HEK293 (cell line): ENCODE data around the gene CASP10.

Experiments used
- CTCF ChIA-PET: fragments of 350-600 bp; formaldehyde crosslinking; extraction: SDS; loops from one replicate; lab custom pipeline; 2021; ENCODE audit warnings: antibody characterized with exemption; lab: Yijun Ruan, JAX
- POLR2A ChIA-PET: fragments of 300-600 bp; formaldehyde crosslinking; extraction: SDS; loops from one replicate; lab custom pipeline; 2020; ENCODE audit warnings: antibody characterized with exemption, inconsistent platforms; lab: Yijun Ruan, JAX
- H3K27ac ChIP-seq: fragments of 200-500 bp; sonication (Bioruptor generic); 2 replicates; pipeline ENCODE4 v1.5.1; 2014; ENCODE audit warnings: low read depth, low read length, control low read depth, inconsistent platforms; ENCODE audit errors: extremely low read depth
- H3K36me3 ChIP-seq, 2 experiments: fragments of 200-500 bp in 1 of 2; sonication (Bioruptor generic) in 1 of 2; 1 replicate in 1 of 2; 2 replicates in 1 of 2; pipeline ENCODE4 v1.5.1; 2014 to 2017; ENCODE audit warnings: inconsistent platforms in 2 of 2, low read length in 2 of 2; ENCODE audit not compliant: control insufficient read depth in 2 of 2, insufficient read depth in 1 of 2
- H3K4me1 ChIP-seq: fragments of 200-500 bp; sonication (Bioruptor generic); 2 replicates; pipeline ENCODE4 v1.5.1; 2014; ENCODE audit warnings: mild to moderate bottlenecking, low read length, inconsistent platforms; ENCODE audit not compliant: control insufficient read depth, insufficient read depth
- H3K4me3 ChIP-seq: 2 replicates; pipeline ENCODE4 v1.5.1; 2011; ENCODE audit warnings: low read depth, mild to moderate bottlenecking, control low read depth, low read length, moderate library complexity
- H3K9me3 ChIP-seq: fragments of 200-500 bp; sonication (Bioruptor generic); 2 replicates; pipeline ENCODE4 v1.5.1; 2014; ENCODE audit warnings: low read depth, low read length, inconsistent platforms; ENCODE audit not compliant: control insufficient read depth, insufficient read depth
- BCL11A ChIP-seq: fragments of 450-650 bp; formaldehyde crosslinking; IDR thresholded peaks from 2 replicates; pipeline ENCODE4 v1.5.1; 2016; ENCODE audit warnings: low read depth, missing biosample characterization, missing genetic modification characterization
- BCL6B ChIP-seq: fragments of 450-650 bp; formaldehyde crosslinking; IDR thresholded peaks from 2 replicates; pipeline ENCODE4 v1.5.1; 2017; ENCODE audit warnings: missing biosample characterization, missing genetic modification characterization
- HIC1 ChIP-seq: fragments of 450-650 bp; formaldehyde crosslinking; IDR thresholded peaks from 2 replicates; pipeline ENCODE4 v1.5.1; 2016; ENCODE audit warnings: missing biosample characterization, missing genetic modification characterization
- KLF9 ChIP-seq: fragments of 450-650 bp; formaldehyde crosslinking; IDR thresholded peaks from 2 replicates; pipeline ENCODE4 v1.5.1; 2016; ENCODE audit warnings: missing biosample characterization, missing genetic modification characterization, low read depth
- SCRT2 ChIP-seq: fragments of 450-650 bp; formaldehyde crosslinking; IDR thresholded peaks from 2 replicates; pipeline ENCODE4 v1.5.1; 2016; ENCODE audit warnings: missing biosample characterization, missing genetic modification characterization
- SETDB1 ChIP-seq: IDR thresholded peaks from one replicate; pipeline ENCODE4 v1.6.1; 2017; ENCODE audit warnings: mild to moderate bottlenecking, low read length, moderate library complexity, mixed read lengths; ENCODE audit not compliant: insufficient read length
- ZBTB11 ChIP-seq: fragments of 450-650 bp; formaldehyde crosslinking; conservative IDR thresholded peaks from 2 replicates; pipeline ENCODE4 v1.5.1; 2016; ENCODE audit warnings: low read depth, missing biosample characterization, missing genetic modification characterization
- ZEB2 ChIP-seq: fragments of 450-650 bp; formaldehyde crosslinking; IDR thresholded peaks from 2 replicates; pipeline ENCODE4 v1.5.1; 2016; ENCODE audit warnings: missing biosample characterization, missing genetic modification characterization
- ZNF112 ChIP-seq: fragments of 450-650 bp; formaldehyde crosslinking; IDR thresholded peaks from 2 replicates; pipeline ENCODE4 v1.5.0; 2017; ENCODE audit warnings: missing biosample characterization, missing genetic modification characterization
- ZNF266 ChIP-seq: fragments of 450-650 bp; formaldehyde crosslinking; IDR thresholded peaks from 2 replicates; pipeline ENCODE4 v1.5.1; 2016; ENCODE audit warnings: missing biosample characterization, missing genetic modification characterization, low read depth
- ZNF280D ChIP-seq: fragments of 450-650 bp; formaldehyde crosslinking; IDR thresholded peaks from 2 replicates; pipeline ENCODE4 v1.5.1; 2016; ENCODE audit warnings: missing biosample characterization, missing genetic modification characterization
- ZNF350 ChIP-seq: fragments of 450-650 bp; formaldehyde crosslinking; IDR thresholded peaks from 2 replicates; pipeline ENCODE4 v1.5.0; 2017; ENCODE audit warnings: missing biosample characterization, mild to moderate bottlenecking, missing genetic modification characterization
- ZNF626 ChIP-seq: fragments of 450-650 bp; sonication (Bioruptor Pico); formaldehyde crosslinking; IDR thresholded peaks from 2 replicates; pipeline ENCODE4 v1.5.1; 2018; ENCODE audit warnings: missing biosample characterization, missing genetic modification characterization, inconsistent platforms
- ZNF654 ChIP-seq: fragments of 450-650 bp; formaldehyde crosslinking; IDR thresholded peaks from 2 replicates; pipeline ENCODE4 v1.5.1; 2016; ENCODE audit warnings: low read depth, missing biosample characterization, missing genetic modification characterization

Gene CASP10

GRCh38 chr2:201276511-201276910, 93.6 kb downstream of the CASP10 start:
- CTCF ChIA-PET = interaction anchor here (1.0 kb wide), 1 partner anchor 39 kb away, joined by 4 read pairs; no protein-coding TSS in a partner anchor
- no peak for TF ChIP-seq ZNF626 (tag by site-specific recombination)
- no peak for TF ChIP-seq SETDB1
- TF ChIP-seq ZNF280D (tag by site-specific recombination) = no peak
- no peak for TF ChIP-seq ZNF654
- TF ChIP-seq HIC1 (tag by site-specific recombination) = no peak
- TF ChIP-seq ZBTB11 (tag by site-specific recombination) = no peak
- TF ChIP-seq ZNF350 = no peak
- TF ChIP-seq SCRT2 (tag by site-specific recombination) = no peak
- no peak for TF ChIP-seq ZNF266 (tag by site-specific recombination)
- TF ChIP-seq ZEB2 (tag by site-specific recombination) = no peak
- no peak for TF ChIP-seq BCL11A (tag by site-specific recombination)
- no peak for TF ChIP-seq BCL6B
- TF ChIP-seq KLF9 (tag by site-specific recombination) = no peak
- TF ChIP-seq ZNF112 (tag by site-specific recombination) = no peak
- Histone ChIP-seq H3K4me3 (no peak overlapping the region), H3K4me1 (no peaks in the 10 kb centered on the region), H3K27ac (no peak overlapping the region), H3K36me3 (peaks cover 13 to 74% of the 10 kb centered on the region in 2 experiments), H3K9me3 (no peaks in the 10 kb centered on the region)
- POLR2A ChIA-PET = no interaction called here
